Effector memory CD4-positive, alpha-beta T cell (primary cell): Measurements from ENCODE around the gene TFPI.
"Not testable (repeated sequence)": the region's sequence is repeated elsewhere in the genome, so short reads cannot be mapped to it uniquely, and the experiment has no call there.

Experiments
- DNase-seq, 3 donors: peaks; one replicate each; pipeline ENCODE4 v3.0.0-alpha.2; 2020
- H3K27ac ChIP-seq: 2 replicates; pipeline ENCODE4 v1.7.0; 2013; ENCODE audit warnings: mild to moderate bottlenecking, low read length, moderate library complexity; ENCODE audit not compliant: insufficient read depth, poor library complexity, severe bottlenecking
- H3K27me3 ChIP-seq: replicated peaks from 2 replicates; pipeline ENCODE4 v1.7.0; 2013; ENCODE audit warnings: mild to moderate bottlenecking, low read length; ENCODE audit not compliant: insufficient read depth, control insufficient read depth, poor library complexity, severe bottlenecking
- H3K36me3 ChIP-seq: 2 replicates; pipeline ENCODE4 v1.7.0; 2013; ENCODE audit warnings: mild to moderate bottlenecking, low read length, moderate library complexity; ENCODE audit not compliant: control insufficient read depth, insufficient read depth
- H3K4me1 ChIP-seq: 2 replicates; pipeline ENCODE4 v1.7.0; 2013; ENCODE audit warnings: low read length, mild to moderate bottlenecking; ENCODE audit not compliant: control insufficient read depth, insufficient read depth, poor library complexity, severe bottlenecking
- H3K4me3 ChIP-seq: 2 replicates; pipeline ENCODE4 v1.7.0; 2013; ENCODE audit warnings: low read length, low read depth, mild to moderate bottlenecking; ENCODE audit not compliant: insufficient read depth, poor library complexity, severe bottlenecking
- H3K9me3 ChIP-seq: 2 replicates; pipeline ENCODE4 v1.7.0; 2013; ENCODE audit warnings: mild to moderate bottlenecking, low read length, moderate library complexity; ENCODE audit not compliant: control insufficient read depth

Gene TFPI

DNA sequence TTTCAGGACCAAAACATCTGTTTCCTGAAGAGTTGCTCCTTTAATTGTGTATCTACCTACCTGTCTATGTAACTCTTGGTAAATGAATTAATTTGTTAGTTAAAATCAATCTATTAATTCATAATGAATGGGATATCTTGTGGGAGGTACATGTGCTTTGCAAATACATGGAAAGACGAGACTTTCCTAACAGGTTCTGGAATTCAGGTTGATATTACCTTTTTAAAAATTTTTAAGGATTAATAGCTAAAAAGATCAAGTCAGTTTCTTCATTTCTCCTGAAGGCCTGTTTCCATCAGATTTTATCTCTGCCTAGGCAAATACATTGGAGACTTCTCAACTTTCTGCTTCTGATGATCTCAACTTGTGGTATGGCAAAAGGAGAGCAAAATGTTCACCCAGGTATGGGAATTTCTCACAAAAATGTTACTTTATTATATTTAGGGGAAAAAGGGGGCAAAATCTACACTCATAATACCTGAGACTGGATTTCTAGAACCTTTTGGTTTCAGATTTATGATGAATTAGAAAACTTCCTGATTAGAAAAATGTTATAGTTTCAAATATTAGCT, 7.4 kb downstream of the TFPI start:
- H3K4me3 ChIP-seq, result no peak overlapping the region
- H3K4me1 ChIP-seq, result no peaks in the 10 kb centered on the region
- no peak overlapping the region for H3K27ac ChIP-seq
- no peaks in the 10 kb centered on the region for H3K36me3 ChIP-seq
- no peaks in the 10 kb centered on the region for H3K9me3 ChIP-seq
- no peak for DNase-seq
- no peaks in the 10 kb centered on the region for H3K27me3 ChIP-seq

DNA sequence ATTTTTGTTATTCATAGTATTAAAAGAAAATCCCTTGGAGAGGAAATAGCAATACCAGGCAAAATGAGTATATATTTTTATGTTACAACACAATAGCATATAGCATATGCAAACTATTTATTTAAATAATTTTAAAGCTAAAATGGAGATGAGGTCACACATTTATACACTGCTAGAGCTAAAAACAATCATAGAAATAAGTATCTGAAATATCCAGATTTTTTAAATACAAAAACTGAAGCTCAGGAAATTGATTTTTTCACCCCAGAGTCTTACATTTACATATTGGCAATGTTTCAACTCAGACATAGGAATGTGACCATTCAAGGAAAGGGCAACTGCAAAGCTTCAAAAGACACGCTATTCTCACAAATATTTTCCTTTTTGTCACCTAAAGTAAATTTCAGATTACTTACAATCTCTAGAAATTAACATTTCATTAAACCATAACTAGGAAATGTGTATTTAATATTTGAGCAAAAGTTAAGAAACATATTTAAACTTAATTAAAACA, 8.9 kb downstream of the TFPI start:
- no peak for DNase-seq
- H3K27ac ChIP-seq, result no peak overlapping the region

DNA sequence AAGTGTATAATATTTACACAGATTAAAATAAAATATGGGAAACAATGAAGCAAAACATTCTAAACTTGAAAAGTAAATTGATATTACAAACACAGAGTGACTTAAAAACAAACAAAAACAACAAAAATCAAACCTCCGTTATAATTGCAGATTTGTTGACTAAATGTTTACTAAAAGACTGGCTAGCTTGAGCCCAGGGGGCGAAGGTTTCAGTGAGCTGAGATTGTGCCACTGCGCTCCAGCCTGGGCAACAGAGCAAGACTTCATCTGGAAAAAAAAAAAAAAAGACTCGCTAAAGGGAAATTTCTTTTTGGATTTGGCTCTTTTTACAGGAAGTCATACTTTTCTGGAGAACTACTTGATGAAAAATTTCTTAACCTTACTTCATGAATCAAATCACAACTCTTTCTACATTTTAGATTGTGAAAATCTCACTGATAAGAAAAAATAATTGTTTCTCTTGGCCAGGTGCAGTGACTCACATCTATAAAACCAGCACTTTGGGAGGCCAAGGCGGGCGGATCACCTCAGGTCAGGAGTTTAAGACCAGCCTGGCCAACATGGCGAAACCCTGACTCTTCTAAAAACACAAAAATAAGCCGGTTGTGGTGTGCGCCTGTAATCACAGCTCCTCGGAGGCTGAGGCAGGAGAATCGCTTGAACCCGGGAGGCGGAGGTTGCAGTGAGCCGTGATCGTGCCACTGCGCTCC, 9.7 kb downstream of the TFPI start:
- no peak for DNase-seq
- H3K36me3 ChIP-seq, result no peaks in the 10 kb centered on the region
- H3K4me1 ChIP-seq, result no peaks in the 10 kb centered on the region
- H3K9me3 ChIP-seq, result no peaks in the 10 kb centered on the region
- no peak overlapping the region for H3K27ac ChIP-seq
- H3K4me3 ChIP-seq, result no peak overlapping the region
- H3K27me3 ChIP-seq, result no peaks in the 10 kb centered on the region

More for the DNA sequence above, 8.9 kb downstream of the TFPI start:
- Histone ChIP-seq H3K4me3 (no peak overlapping the region), H3K9me3 (no peaks in the 10 kb centered on the region), H3K27me3 (no peaks in the 10 kb centered on the region), H3K36me3 (no peaks in the 10 kb centered on the region), H3K4me1 (no peaks in the 10 kb centered on the region)

DNA sequence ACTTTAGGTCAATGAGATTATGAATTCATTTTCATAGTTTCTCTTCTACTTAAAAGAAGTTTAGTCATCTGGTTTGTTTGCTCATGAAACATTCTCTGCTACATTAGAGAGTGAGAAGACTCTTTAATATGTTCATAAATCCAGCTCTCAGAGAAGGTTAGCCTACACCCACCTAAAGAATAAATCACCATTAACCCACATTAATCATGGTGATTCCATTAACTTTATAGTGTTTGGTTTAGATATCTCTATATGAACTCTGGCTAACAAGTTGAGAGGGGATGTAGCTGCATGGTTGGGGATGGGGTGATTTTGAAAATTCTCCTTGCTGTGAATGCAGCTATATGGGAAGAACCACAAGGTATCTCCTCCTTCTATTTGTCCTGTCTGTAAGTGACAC, 10.7 kb downstream of the TFPI start:
- Histone ChIP-seq H3K36me3 (no peaks in the 10 kb centered on the region), H3K27me3 (no peaks in the 10 kb centered on the region), H3K27ac (no peak overlapping the region), H3K4me3 (no peak overlapping the region), H3K4me1 (no peaks in the 10 kb centered on the region), H3K9me3 (no peaks in the 10 kb centered on the region)
- no peak for DNase-seq

DNA sequence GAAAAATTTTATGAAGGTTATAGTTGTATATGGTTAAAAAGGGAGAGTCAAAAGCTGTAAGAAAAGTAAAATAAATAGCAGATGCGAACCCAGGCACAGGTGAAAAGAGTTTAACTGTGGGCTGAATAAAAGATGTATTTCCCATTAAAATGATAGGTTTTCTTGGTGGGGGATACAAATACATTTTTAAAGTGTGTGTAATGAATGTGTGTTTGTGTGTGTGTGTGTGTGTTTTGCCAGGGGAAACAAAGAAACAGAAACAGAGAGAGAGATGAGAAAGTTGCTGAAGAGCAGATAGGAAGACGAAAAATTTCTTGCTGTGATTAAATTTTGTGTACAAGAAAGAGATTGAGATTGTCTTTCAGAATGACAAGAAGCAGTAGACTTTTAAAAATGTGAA, 12.1 kb downstream of the TFPI start:
- DNase-seq, result no peak
- no peaks in the 10 kb centered on the region for H3K27me3 ChIP-seq
- no peak overlapping the region for H3K27ac ChIP-seq
- no peaks in the 10 kb centered on the region for H3K9me3 ChIP-seq
- no peaks in the 10 kb centered on the region for H3K36me3 ChIP-seq
- no peaks in the 10 kb centered on the region for H3K4me1 ChIP-seq
- no peak overlapping the region for H3K4me3 ChIP-seq

DNA sequence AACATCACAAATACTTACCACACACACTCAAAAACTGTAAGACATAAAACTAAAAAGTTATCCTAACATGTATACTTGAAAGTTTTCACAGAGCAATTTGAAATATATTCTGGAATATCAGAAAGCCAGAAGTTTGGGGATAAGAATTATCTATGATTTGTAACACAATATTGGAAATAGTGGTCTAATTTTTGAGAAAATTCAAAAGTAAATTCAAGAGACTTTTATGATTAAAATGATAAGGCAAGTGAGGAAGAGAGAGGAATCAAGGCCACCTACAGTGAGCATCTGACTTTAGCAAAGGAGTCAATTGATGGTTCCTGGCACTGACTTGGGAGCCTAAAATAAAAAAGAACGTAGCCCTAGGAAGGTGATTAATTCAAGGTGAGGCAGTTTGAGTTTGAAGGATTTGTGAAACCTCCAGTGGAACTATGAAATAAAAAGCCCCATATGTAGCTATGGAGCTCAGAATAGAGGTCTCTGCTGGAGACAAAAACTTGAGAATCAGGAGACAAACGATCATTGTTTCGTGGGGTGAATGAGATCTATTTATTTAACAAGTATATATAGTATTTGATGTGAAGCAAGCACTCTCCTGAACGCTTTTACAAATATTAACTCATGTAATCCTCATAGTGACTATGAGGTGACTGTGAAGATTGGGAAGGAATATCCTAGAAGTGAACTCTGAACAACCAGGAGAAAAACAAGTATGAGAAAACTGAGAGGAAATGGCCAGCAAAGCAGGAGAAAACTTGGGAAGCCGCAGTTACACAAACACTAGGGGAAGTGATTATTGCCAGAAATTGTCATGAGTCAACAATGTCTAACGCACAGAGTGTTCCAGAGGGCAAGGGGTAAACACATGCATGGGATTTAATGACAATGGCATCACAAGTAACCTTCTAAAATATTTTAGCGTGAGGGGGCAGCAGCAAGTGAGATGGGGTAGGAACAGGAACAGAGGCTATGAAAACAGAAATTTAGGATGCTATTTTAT, 12.8 kb downstream of the TFPI start:
- H3K4me3 ChIP-seq, result no peak overlapping the region
- H3K36me3 ChIP-seq, result no peaks in the 10 kb centered on the region
- no peaks in the 10 kb centered on the region for H3K9me3 ChIP-seq
- no peak for DNase-seq
- H3K27ac ChIP-seq, result no peak overlapping the region
- no peaks in the 10 kb centered on the region for H3K27me3 ChIP-seq
- no peaks in the 10 kb centered on the region for H3K4me1 ChIP-seq

DNA sequence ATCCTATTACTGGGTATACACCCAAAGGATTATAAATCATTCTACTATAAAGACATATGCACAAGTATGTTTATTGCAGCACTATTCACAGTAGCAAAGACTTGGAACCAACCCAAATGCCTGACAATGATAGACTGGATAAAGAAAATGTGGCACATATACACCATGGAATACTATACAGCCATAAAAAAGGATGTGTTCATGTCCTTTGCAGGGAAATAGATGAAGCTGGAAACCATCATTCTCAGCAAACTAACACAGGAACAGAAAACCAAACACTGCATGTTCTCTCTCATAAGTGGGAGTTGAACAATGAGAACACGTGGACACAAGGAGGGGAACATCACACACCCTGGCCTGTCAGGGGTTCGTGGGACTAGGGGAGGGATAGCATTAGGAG, 16.0 kb downstream of the TFPI start:
- H3K4me1 ChIP-seq, DNase-seq, H3K9me3 ChIP-seq, H3K36me3 ChIP-seq, H3K27me3 ChIP-seq, H3K27ac ChIP-seq, H3K4me3 ChIP-seq: not testable (repeated sequence)

DNA sequence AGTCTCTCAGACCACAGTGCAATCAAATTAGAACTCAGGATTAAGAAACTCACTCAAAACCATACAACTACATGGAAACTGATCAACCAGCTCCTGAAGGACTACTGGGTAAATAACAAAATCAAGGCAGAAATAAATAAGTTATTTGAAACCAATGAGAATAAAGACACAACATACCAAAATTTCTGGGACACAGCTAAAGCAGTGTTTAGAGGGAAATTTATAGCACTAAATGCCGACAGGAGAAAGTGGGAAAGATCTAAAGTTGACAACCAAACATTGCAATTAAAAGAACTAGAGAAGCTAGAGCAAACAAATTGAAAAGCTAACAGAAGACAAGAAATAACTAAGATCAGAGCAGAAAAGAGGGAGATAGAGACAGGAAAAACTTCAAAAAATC, 18.9 kb downstream of the TFPI start:
- not testable (repeated sequence) for H3K9me3 ChIP-seq, H3K4me1 ChIP-seq, DNase-seq, H3K4me3 ChIP-seq, H3K36me3 ChIP-seq, H3K27me3 ChIP-seq, H3K27ac ChIP-seq

DNA sequence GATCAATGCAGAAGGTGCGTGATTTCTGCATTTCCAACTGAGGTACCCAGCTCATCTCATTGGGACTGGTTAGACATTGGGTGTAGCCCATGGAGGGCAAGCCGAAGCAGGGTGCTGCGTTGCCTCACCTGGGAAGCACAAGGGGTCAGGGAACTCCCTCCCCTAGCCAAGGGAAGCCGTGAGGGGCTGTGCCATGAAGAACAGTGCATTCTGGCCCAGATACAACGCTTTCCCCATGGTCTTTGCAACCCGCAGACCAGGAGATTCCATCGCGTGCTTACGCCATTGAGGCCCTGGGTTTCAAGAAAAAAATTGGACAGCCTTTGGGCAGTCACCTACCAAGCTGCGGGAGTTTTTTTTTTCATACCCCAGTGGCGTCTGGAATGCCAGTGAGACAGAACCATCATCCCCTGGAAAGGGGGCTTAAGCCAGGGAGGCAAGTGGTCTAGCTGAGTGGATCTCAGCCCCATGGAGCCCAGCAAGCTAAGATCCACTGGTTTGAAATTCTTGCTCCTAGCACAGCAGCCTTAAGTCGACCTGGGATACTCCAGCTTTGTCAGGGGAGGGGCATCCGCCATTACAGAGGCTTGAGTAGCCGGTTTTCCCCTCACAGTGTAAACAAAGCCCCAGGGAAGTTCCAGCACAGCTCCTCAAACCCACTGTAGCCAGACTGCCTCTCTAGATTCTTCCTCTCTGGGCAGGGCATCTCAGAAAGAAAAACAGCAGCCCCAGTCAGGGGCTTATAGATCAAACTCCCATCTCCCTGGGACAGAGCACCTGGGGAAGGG, 21.7 kb downstream of the TFPI start:
- Histone ChIP-seq H3K36me3 (no peaks in the 10 kb centered on the region), H3K27ac (no peak overlapping the region), H3K27me3 (no peaks in the 10 kb centered on the region), H3K4me1 (no peaks in the 10 kb centered on the region), H3K9me3 (no peaks in the 10 kb centered on the region), H3K4me3 (no peak overlapping the region)
- no peak for DNase-seq
